Pulmonary artery endothelial cell (primary cell): ENCODE measurements around the gene WDR36. TPM values are rescaled to one million over a fixed set of nuclear protein-coding genes. Genes with fewer than 3 reads are reported as not detected.

Experiments
- total RNA-seq: library from RNA; depleted of rRNA; stranded (reverse); fragments of >200 nt; gene quantifications from 2 replicates; pipeline ENCODE4 v1.2.3, GENCODE V29; 2014

Gene WDR36
- total RNA-seq, 1 donor from 2014 or later, result 72.3 TPM

Other genes with a start within 250 kb of the WDR36 start
- gene TSLP, start 20.6 kb upstream of the WDR36 start, total RNA-seq, result 0.53 TPM in 1 of 2 replicates, not detected in the other
- 2.2 and 5.4 TPM in 2 replicates for gene CAMK4, start 132.0 kb downstream of the WDR36 start, total RNA-seq